Stomach smooth muscle (tissue), 2 donors: ENCODE results near the gene ZNF423.

Experiments
- H3K27ac ChIP-seq: one replicate; pipeline ENCODE4 v1.7.0; 2013; ENCODE audit warnings: mild to moderate bottlenecking, low read length, inconsistent platforms
- H3K27me3 ChIP-seq, 2 donors: one replicate each; pipeline ENCODE4 v1.7.0; 2013; ENCODE audit warnings: low read length in 2 of 2; ENCODE audit not compliant: insufficient read depth in 2 of 2, control insufficient read depth in 1 of 2
- H3K36me3 ChIP-seq, 2 donors: one replicate each; pipeline ENCODE4 v1.7.0; 2013; ENCODE audit warnings: low read length in 2 of 2; ENCODE audit not compliant: control insufficient read depth in 2 of 2, insufficient read depth in 2 of 2
- H3K4me1 ChIP-seq: one replicate; pipeline ENCODE4 v1.7.0; 2013; ENCODE audit warnings: low read length; ENCODE audit not compliant: control insufficient read depth, insufficient read depth
- H3K4me3 ChIP-seq, 2 donors: one replicate each; pipeline ENCODE4 v1.7.0; 2013; ENCODE audit warnings: low read length in 2 of 2
- H3K9ac ChIP-seq, 2 donors: one replicate each; pipeline ENCODE4 v1.7.0; 2013; ENCODE audit warnings: low read length in 2 of 2, mild to moderate bottlenecking in 1 of 2
- H3K9me3 ChIP-seq, 2 donors: one replicate each; pipeline ENCODE4 v1.7.0; 2013; ENCODE audit warnings: low read length in 2 of 2; ENCODE audit not compliant: control insufficient read depth in 2 of 2
- donor health status: healthy.
- donor health status: Pancreatic carcinoma.

Gene ZNF423

GRCh38 chr16:49867796-49868668 is 12.1 kb upstream of the ZNF423 start:
- peaks cover 0 to 2% of the 10 kb centered on the region in 2 donors for H3K27me3 ChIP-seq
- peaks cover 6% of the 10 kb centered on the region for H3K4me1 ChIP-seq
- no peak overlapping the region for H3K4me3 ChIP-seq
- H3K9ac ChIP-seq = no peak overlapping the region
- H3K36me3 ChIP-seq = no peaks in the 10 kb centered on the region
- no peak overlapping the region for H3K27ac ChIP-seq
- no peaks in the 10 kb centered on the region for H3K9me3 ChIP-seq

- Histone ChIP-seq H3K27me3 (peaks cover 0 to 2% of the 10 kb centered on the region in 2 donors), H3K36me3 (no peaks in the 10 kb centered on the region), H3K4me1 (peaks cover 6% of the 10 kb centered on the region), H3K9me3 (no peaks in the 10 kb centered on the region), H3K9ac (no peak overlapping the region), H3K4me3 (no peak overlapping the region), H3K27ac (no peak overlapping the region)
Measured at GRCh38 chr16:49867234-49867633, 11.3 kb upstream of the ZNF423 start.

- H3K9ac ChIP-seq = peak overlapping the region in 1 of 2 donors; percentile 51
- peak overlapping the region; percentile 24 for H3K27ac ChIP-seq
Measured at GRCh38 chr16:49866595-49867071, 10.7 kb upstream of the ZNF423 start.

GRCh38 chr16:49862694-49863093 is 6.8 kb upstream of the ZNF423 start:
- Histone ChIP-seq H3K27ac (no peak overlapping the region), H3K36me3 (no peaks in the 10 kb centered on the region), H3K4me3 (no peak overlapping the region), H3K27me3 (no peaks in the 10 kb centered on the region), H3K9me3 (no peaks in the 10 kb centered on the region), H3K9ac (no peak overlapping the region), H3K4me1 (peaks cover 15% of the 10 kb centered on the region)

More at GRCh38 chr16:49866595-49867071, 10.7 kb upstream of the ZNF423 start:
- Histone ChIP-seq H3K27me3 (peaks cover 0 to 2% of the 10 kb centered on the region in 2 donors), H3K36me3 (no peaks in the 10 kb centered on the region), H3K4me3 (no peak overlapping the region), H3K9me3 (no peaks in the 10 kb centered on the region), H3K4me1 (peaks cover 6% of the 10 kb centered on the region)

- Histone ChIP-seq H3K4me3 (no peak overlapping the region), H3K4me1 (peaks cover 14% of the 10 kb centered on the region), H3K27ac (no peak overlapping the region), H3K27me3 (no peaks in the 10 kb centered on the region), H3K36me3 (no peaks in the 10 kb centered on the region), H3K9ac (no peak overlapping the region), H3K9me3 (no peaks in the 10 kb centered on the region)
Measured at GRCh38 chr16:49861299-49861698, 5.4 kb upstream of the ZNF423 start.

- H3K27ac ChIP-seq = no peak overlapping the region
- peaks cover 14% of the 10 kb centered on the region for H3K4me1 ChIP-seq
- no peaks in the 10 kb centered on the region for H3K27me3 ChIP-seq
- H3K9ac ChIP-seq = no peak overlapping the region
- H3K4me3 ChIP-seq = no peak overlapping the region
- no peaks in the 10 kb centered on the region for H3K9me3 ChIP-seq
- H3K36me3 ChIP-seq = no peaks in the 10 kb centered on the region
Measured at GRCh38 chr16:49860593-49860992, 4.7 kb upstream of the ZNF423 start.

GRCh38 chr16:49859125-49859811 is 3.4 kb upstream of the ZNF423 start:
- peaks cover 19% of the 10 kb centered on the region for H3K4me1 ChIP-seq
- no peaks in the 10 kb centered on the region for H3K27me3 ChIP-seq
- H3K36me3 ChIP-seq = no peaks in the 10 kb centered on the region
- H3K9me3 ChIP-seq = no peaks in the 10 kb centered on the region
- H3K9ac ChIP-seq = peak overlapping the region; percentile 55 to 71
- H3K27ac ChIP-seq = peak overlapping the region; percentile 71
- H3K4me3 ChIP-seq = peak overlapping the region; percentile 33 to 77

GRCh38 chr16:49858200-49859124 is 2.5 kb upstream of the ZNF423 start:
- Histone ChIP-seq H3K9ac (peak overlapping the region; percentile 62 to 71), H3K36me3 (no peaks in the 10 kb centered on the region), H3K27ac (peak overlapping the region; percentile 71), H3K9me3 (no peaks in the 10 kb centered on the region), H3K4me3 (peak overlapping the region; percentile 62 to 77), H3K4me1 (peaks cover 26% of the 10 kb centered on the region), H3K27me3 (no peaks in the 10 kb centered on the region)

- Histone ChIP-seq H3K27ac (peak overlapping the region; percentile 49), H3K9me3 (no peaks in the 10 kb centered on the region), H3K27me3 (no peaks in the 10 kb centered on the region), H3K4me1 (peaks cover 29% of the 10 kb centered on the region), H3K36me3 (no peaks in the 10 kb centered on the region), H3K9ac (peak overlapping the region in 1 of 2 donors; percentile 42), H3K4me3 (peak overlapping the region; percentile 62 to 77)
Measured at GRCh38 chr16:49857423-49858181, 1.7 kb upstream of the ZNF423 start.
